DLD1 (cell line): ENCODE data around the gene ITPRID2.

Experiments used
- in situ Hi-C: cut with HindIII; loops from 2 replicates; pipeline ENCODE4 v1.10.0; 2017; ENCODE audit warnings: low sequenced_read_pairs

ITPRID2 gene

DNA sequence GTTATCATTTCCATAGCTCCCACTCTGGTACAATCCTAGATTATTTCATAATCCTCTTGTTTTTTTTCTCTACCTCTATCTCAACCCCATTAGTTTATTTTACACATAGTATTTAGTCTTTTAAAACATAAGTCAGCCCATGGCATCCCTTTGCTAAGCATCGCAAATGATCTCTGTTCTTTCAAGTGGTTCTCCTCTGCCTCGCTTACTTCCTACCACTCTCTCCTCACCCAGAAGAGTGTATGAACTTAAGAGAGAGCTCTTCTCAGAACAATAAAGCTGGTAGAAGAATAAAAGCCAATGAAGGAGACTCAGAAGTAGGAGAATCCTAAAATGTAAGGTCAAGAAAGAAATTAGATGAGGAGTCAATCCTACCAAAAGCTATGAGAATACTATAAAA lies 12.2 kb upstream of the ITPRID2 start:
- in situ Hi-C loops = no loop called here

- in situ Hi-C loops = no loop called here
These were observed 9.1 kb upstream of the ITPRID2 start for GRCh38 chr2:181882246-181883020.

DNA sequence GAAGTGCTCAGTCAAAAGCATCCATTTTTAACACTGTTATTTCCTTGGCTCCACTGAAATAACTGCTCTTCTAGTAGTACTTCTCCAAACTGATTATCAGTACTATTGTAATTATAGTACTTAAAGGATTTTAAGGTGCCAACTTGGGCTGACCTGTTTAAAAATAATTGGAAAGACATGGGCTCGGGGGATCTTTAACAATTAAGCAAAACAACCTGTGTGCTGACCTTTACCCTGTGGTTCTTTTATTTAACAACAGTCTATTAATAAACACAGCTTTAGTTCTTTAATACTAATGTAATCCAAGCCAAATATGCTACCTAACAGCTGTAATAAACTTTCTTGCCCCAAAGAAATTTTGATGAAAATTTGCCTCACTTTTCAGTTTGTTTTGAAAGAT lies 6.9 kb upstream of the ITPRID2 start:
- in situ Hi-C loops = no loop called here

DNA sequence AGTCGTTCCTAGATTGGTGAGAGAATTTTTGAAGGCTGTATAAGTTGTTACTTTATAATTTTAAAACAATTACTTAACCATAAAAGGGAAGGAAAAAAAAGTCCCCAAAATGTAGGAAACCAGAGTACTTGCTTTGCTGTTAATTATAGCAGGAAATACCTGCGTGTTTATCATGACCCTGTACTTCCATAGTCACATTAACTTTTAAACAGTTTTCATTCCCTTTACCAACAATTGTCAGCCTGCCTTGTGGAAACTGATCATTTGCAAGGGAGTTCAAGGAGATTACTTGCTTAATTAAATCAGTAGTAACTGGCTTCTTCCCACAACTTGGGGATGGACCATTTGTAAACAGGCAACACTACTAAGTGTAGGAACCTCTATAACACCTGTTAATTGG lies 6.4 kb upstream of the ITPRID2 start:
- in situ Hi-C loops = no loop called here

GRCh38 chr2:181886192-181886591 lies 5.3 kb upstream of the ITPRID2 start:
- in situ Hi-C loops = no loop called here

GRCh38 chr2:181887045-181887444 lies 4.5 kb upstream of the ITPRID2 start:
- in situ Hi-C loops = no loop called here

DNA sequence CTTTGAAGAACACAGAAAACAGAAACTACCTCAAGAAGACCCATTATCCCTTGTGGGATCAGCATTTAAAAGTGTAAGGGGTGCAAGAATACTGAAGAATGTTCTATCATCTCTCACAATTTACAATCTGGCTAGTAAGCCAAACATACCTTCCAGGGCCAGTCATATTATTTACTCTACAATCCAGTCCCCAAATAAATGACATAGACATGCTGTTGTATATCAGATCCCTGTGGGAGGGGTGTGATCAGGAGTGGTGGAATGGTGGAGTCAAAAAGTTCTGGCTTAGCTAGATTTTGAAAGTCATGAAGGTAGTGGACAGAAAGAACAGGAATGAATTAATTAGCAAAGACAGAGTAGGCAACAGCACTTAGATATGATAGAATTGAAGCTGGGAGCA lies 1.8 kb upstream of the ITPRID2 start:
- in situ Hi-C loops = loop anchor here (10.0 kb wide), 1 partner anchor 135 kb away; no protein-coding TSS in a partner anchor

DNA sequence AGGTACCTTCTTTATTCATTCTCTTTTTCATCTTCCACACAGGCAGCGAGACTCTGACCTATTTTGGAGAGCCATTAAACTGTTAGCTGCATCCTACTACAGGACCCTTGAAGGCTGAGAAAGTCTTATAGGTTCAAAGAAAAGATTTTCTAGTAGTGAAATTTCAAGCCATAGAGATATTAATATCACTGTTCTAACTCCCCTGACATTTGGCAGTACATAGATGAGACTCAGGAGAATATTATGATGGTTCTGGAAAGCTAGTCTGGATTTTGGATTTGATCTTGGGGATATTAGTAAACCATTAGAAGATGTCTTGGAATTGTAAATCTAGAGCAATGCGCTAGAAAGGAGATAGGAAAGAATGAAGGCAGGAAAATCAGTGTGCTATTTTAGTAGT lies 1.3 kb upstream of the ITPRID2 start:
- in situ Hi-C loops = loop anchor here (10.0 kb wide), 1 partner anchor 135 kb away; no protein-coding TSS in a partner anchor

DNA sequence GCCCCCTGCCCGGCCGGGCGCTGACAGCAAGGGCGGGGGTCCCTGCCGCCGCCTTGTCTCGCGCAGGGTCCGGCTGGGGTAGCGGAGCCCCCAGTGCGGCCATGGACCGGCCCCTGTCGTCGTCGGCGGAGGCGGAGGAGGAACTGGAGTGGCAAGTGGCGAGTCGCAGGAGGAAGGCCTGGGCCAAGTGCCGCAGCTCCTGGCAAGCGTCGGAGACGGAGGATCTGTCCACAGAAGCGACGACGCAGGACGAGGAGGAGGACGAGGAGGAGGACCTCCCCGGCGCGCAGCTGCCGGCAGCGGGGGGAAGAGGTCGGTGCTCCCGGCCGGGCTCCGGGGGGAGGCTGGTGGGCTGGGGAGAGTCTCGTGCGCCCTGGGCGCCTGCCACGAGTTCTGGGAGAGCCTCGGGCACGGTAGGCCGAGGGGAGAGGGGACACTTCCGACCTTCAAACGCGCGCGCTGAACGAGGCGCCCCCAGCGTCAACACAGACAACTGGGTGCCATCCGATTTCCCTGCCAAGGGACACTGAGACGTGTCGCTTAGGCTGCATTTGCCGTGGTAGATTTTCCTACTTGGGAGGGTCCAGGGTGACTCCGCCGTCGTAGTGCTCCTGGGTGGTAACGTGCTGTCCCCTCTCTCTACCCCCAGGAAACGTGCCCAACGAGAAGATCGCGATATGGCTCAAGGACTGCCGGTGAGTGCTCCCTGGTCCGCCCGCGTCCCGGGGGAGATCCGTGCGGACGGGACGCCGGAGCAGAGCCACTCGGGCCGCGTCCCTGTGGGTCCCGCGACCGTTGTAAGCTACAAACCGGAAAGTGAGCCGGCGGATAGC lies 652 bp downstream of the ITPRID2 start:
- in situ Hi-C loops = loop anchor here (10.0 kb wide), 1 partner anchor 137 kb away; no protein-coding TSS in a partner anchor

DNA sequence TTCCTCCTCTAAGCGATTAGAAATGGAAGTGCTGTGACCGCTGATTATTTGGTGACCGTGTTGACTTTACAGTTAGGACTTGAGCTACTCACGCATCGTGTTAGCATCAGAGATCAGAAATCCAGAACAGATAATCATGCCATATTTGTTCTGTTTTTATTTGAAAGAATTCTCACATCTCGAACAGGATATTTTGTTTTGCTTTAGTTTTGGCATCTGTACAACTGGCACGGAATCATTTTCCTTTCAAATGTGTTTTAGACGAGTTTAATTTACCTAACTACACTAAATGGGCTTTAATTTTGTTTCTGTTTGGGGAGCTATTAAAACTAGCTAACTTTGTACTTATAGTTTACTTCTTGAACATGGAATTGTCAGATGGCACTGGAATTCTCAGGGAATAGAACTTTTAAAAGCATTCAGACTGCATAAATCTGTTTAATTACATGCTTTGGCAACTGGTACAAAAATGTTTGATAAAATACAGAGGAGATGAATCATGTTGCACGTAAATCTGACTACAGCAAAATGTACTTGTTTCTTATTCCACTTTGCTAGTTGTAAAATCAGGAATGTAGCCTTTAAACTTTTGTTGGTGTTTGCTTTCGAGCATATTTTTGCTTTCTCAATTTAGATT lies 1.4 kb downstream of the ITPRID2 start:
- in situ Hi-C loops = loop anchor here (10.0 kb wide), 1 partner anchor 138 kb away; no protein-coding TSS in a partner anchor

DNA sequence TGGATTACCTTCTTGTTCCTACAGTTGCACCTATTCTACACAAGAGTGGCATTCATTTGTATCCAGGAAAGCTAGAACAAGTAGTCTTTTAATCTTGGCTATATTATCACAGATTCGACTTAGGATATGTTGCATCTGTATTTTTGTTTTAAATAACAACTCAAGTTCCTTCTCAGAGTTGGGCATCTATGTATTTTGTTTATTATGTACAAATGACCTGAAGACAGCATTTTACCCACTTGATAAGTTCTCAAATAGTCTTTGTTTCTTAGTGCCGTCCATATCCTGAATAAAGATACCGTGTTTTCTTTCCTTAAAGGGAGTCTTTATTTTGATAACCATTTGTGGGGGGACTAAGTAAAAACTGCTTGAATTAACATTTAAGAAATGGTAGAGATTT lies 2.9 kb downstream of the ITPRID2 start:
- in situ Hi-C loops = loop anchor here (10.0 kb wide), 1 partner anchor 140 kb away; no protein-coding TSS in a partner anchor

- in situ Hi-C loops = loop anchor here (10.0 kb wide), 1 partner anchor 141 kb away; no protein-coding TSS in a partner anchor
These were observed 4.3 kb downstream of the ITPRID2 start for GRCh38 chr2:181895818-181896217.

GRCh38 chr2:181896286-181896685 lies 4.8 kb downstream of the ITPRID2 start:
- in situ Hi-C loops = loop anchor here (10.0 kb wide), 1 partner anchor 141 kb away; no protein-coding TSS in a partner anchor

DNA sequence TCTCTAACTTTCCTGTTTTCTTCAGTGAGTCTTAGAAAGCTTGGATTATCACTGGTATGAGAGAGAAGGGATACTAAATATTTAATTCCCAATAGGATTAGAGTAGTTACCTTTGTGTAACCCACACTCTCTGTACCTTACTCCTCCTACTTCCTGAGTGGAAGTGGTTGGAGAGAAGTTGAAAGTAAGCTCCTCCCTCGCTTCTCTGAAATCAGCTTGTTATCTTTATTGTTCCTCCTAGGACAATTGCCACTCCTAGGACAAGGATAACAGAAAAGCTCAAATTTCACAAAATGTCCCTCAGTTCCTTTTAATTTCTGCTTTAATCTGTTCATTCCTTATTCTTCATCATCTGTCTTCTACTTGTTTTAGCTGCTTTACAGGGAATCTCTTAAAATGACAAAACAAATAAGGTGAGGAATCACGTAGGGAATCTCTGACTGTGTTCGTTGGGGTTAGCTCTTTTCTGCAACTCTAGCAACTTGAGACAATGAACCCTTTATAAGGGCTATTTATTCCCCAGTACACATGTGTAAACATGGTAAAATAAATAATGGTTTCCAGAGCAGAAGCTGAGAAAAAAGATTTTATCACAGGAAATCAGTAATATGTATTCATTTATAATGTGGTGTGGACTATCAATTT lies 8.6 kb downstream of the ITPRID2 start:
- in situ Hi-C loops = no loop called here

DNA sequence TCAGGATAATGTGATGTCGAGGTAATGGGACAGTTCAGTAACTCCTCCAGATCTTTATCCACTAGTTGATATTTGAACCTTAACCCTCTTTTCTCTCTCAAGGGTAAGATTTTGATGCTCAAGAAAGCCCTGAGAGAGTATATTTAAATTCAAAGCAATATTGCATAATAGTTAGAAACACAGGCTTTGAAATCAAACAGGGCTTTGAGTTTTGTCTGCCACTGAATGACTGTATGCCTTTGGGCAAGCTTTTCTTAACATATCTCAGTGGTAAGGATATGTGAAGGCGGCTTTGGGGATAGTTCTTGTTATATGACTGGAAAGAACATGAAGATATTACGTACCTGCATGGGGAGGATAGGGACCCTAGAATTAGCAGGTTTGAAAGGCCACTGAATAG lies 11.1 kb downstream of the ITPRID2 start:
- in situ Hi-C loops = no loop called here

DNA sequence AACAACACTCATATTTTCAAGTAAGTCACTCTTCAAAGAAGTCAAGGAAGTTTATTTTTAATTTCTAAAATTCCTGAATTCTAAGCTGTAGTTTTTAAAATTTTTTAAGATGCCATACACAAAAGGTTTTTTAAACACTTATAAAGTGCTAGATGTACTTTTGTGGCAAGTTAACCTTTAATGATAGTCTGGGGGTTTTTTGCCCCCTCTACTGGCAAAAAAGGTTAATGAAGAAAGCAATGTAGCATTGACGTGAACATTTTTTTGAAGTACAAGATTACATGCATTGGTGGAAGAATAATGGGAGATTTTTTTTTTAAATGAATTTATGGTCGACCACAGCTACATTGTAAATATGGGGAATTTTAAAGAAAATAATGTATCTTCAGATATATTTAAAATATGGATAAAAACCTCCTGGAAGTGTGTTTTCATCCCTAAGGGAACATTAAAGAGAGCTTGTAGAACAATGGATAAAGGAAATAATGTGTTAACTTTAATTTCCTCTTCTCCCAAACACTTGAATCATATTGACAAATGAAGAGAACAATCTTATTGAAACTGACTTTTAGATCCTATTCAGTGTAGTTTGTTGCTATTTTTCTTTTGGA lies 12.6 kb downstream of the ITPRID2 start:
- in situ Hi-C loops = no loop called here

DNA sequence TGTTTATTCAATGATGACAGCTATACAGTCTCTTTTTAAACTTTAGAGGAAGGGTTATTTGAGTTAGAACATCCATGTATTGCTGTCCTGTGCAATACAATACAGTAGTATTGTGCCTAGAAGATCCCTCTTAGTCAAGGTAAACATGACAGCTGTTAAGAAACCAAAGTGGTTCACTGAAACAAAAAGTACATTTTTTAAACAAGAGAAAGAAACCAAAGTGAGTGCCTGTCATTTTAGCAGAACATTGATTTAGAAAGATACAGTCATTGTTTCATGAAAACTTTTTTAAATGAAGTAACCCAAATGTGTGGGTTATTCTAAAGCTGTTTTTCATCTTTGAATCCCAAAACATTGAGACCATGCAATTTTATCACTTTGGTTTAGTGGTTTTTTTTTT lies 15.5 kb downstream of the ITPRID2 start:
- in situ Hi-C loops = no loop called here

DNA sequence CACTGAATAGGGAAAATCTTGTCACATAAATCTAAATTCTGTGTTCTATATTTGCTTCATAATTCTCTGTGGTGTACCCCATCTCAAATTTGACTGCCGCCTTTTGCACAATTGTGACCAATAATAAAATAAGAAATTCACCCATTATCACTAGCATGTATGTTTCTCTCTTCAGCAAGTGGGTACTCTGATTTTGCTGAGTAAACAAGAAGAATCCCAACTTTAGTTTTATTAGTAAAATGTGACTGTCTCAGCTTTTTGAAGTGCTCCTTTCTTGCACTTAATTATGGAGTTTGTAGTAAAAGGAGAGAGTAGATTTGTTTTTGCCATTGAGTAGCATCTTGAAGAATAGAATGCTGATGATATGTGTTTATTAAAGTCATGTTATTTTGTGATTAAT lies 16.1 kb downstream of the ITPRID2 start:
- in situ Hi-C loops = no loop called here

- in situ Hi-C loops = loop anchor here (10.0 kb wide), 1 partner anchor 835 kb away; no protein-coding TSS in a partner anchor
These were observed 18.7 kb downstream of the ITPRID2 start for GRCh38 chr2:181910028-181910831.
